HL-60 (cell line): ENCODE data around the gene SRD5A2.

Experiments used
- DNase-seq, 2 experiments: peaks; one replicate each; pipeline ENCODE4 v3.0.0-alpha.2; 2010 to 2020; ENCODE audit warnings: low read depth in 1 of 2, low spot score in 1 of 2
- H3K27ac ChIP-seq: fragments of 250-450 bp; sonication (Bioruptor Pico); replicated peaks from 2 replicates; pipeline ENCODE4 v1.5.1; 2020; ENCODE audit warnings: mild to moderate bottlenecking, moderate library complexity
- H3K27me3 ChIP-seq: fragments of 250-450 bp; sonication (Bioruptor Pico); 2 replicates; pipeline ENCODE4 v1.5.1; 2021; ENCODE audit warnings: mild to moderate bottlenecking, moderate library complexity; ENCODE audit not compliant: insufficient read depth, poor library complexity, severe bottlenecking
- H3K4me3 ChIP-seq: replicated peaks from 2 replicates; pipeline ENCODE4 v1.5.1; 2011; ENCODE audit warnings: mild to moderate bottlenecking, control low read depth, low read length; ENCODE audit not compliant: insufficient read depth
- CTCF ChIP-seq: IDR thresholded peaks from one replicate; pipeline ENCODE4 v1.5.1; 2011; ENCODE audit warnings: low read length, control low read depth, inconsistent platforms; ENCODE audit not compliant: insufficient read depth
- GABPA ChIP-seq: IDR thresholded peaks from 2 replicates; pipeline ENCODE4 v1.6.1; 2012; ENCODE audit warnings: low read depth
- POLR2AphosphoS5 ChIP-seq: IDR thresholded peaks from 2 replicates; pipeline ENCODE4 v1.6.1; 2012; ENCODE audit warnings: low read depth
- REST ChIP-seq: IDR thresholded peaks from 2 replicates; pipeline ENCODE4 v1.6.1; 2012; ENCODE audit warnings: low read depth; ENCODE audit not compliant: insufficient replicate concordance
- SPI1 ChIP-seq: IDR thresholded peaks from 2 replicates; pipeline ENCODE4 v1.6.1; 2012; ENCODE audit warnings: low read depth, mild to moderate bottlenecking, borderline replicate concordance

Gene SRD5A2

GRCh38 chr2:31558401-31559295, 22.1 kb downstream of the SRD5A2 start:
- Histone ChIP-seq H3K27ac (0 out of 2 replicates have a peak overlapping the region, but pooled peaks have one; percentile 10), H3K4me3 (no peak overlapping the region), H3K27me3 (no peaks in the 10 kb centered on the region)
- no peak for TF ChIP-seq CTCF
- no peak for TF ChIP-seq REST
- no peak for TF ChIP-seq SPI1
- TF ChIP-seq POLR2AphosphoS5 = no peak
- TF ChIP-seq GABPA = no peak
- peak; percentile 46 to 65 for DNase-seq

DNA sequence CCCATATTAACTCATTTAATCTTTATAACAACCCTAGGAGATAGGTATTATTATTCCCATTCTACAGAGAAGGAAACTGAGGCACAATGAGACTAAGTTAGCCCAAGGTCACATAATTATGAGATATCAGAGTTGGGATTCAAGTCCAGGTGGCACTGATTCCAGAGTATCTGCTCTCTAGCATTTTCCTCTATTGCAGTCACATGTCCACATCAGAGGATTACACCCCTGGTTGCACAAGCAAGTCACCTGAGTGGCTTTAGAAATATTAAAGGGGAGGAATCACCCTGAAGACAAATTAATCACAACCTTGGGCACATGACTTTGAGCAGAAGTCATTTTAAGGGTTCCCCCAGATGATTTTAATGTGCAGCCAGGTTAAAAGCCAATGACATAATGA, 23.8 kb downstream of the SRD5A2 start:
- Histone ChIP-seq H3K4me3 (no peak overlapping the region), H3K27me3 (no peaks in the 10 kb centered on the region), H3K27ac (no peak overlapping the region)
- no peak for TF ChIP-seq SPI1
- TF ChIP-seq REST = no peak
- TF ChIP-seq CTCF = no peak
- no peak for TF ChIP-seq POLR2AphosphoS5
- no peak for TF ChIP-seq GABPA
- DNase-seq = no peak

DNA sequence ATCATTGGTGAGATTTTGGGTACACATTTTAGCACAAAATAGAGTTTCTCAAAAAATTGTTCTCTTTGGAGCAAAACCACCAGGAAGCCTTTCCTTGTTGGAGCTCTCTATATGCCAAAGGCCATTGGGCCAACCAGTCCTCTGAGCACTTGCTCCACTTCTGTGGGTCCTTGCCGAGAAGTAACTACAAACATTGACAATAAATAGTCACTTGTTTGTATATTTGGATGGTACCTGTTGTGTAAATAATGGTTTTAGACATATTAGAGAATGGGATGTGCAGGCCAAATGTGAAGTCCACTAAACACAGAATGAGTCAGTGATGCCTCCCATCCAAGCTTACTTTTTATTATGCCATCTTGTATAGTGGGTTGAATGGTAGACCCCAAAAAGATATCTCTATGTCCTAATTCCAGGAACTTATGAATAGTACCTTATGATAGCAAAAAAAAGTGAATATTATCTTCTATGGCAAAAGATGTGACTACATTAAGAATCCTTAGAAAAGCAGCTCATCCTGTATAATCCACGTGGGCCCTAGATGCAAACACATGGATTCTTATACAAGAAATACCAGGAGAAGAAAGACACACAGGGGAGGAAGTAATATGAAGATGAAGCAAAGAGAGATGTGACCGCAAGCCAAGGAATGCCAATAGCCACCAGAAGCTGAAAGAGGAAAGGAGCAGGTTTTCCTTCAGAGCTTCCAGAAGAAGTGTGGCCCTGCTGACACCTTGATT, 24.6 kb downstream of the SRD5A2 start:
- Histone ChIP-seq H3K4me3 (no peak overlapping the region), H3K27ac (no peak overlapping the region), H3K27me3 (no peaks in the 10 kb centered on the region)
- TF ChIP-seq CTCF (no peak), GABPA (no peak), REST (no peak)
- no peak for DNase-seq
